HG02852 (cell line): ENCODE results near the gene AP1M1.

Source experiments
- ATAC-seq: cut with Tn5 transposase; IDR thresholded peaks from one replicate; pipeline ENCODE4 v1.9.1; 2021; ENCODE audit warnings: mild to moderate bottlenecking, moderate library complexity; ENCODE audit not compliant: unreplicated experiment

The AP1M1 gene

GRCh38 chr19:16185123-16185767 is 12.5 kb upstream of the AP1M1 start, which contains the start of gene FAM32A:
Gene FAM32A, plus strand, starts transcription at chr19:16185410. Its CDS starts 33 bp downstream, at chr19:16185443.
- peak; percentile 81 for ATAC-seq

DNA sequence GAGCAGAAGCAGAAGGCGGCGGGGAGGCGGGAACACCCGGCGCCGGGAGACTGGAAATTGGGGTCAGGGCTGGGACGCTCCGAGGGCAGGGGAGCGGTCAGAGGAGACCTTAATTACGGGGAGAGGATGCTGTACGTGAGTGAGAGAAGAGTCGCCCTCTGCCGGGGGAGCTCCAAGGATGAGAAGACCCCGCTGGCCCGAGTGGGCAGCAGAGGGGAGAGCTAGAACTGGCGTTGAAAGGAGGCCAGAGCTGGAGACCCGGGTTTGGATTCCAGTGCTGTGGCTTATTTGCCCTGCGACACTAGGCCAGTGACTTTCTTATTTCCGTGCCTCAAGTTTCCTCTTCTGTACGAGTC is 12.0 kb upstream of the AP1M1 start:
- no peak for ATAC-seq

GRCh38 chr19:16188521-16188920 is 9.2 kb upstream of the AP1M1 start:
- ATAC-seq: no peak

DNA sequence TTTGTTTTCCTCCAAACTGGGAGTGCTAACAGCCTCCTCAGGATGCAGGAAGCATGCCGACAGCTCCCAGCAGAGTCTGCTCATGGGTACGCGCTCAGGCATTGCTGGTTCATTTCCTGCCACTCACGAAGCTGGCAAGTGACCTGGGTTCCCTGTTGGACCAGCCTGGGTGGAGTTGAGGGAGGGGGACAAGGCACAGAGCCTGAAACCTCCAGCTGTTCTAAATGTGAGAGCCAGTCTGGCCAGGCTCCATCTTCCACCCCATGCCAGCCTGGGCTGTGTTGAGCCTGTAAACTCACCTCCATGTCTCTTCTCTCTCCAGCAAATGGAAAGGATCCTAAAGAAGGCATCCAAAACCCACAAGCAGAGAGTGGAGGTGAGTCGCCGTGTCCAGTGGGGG is 7.5 kb upstream of the AP1M1 start:
- ATAC-seq: no peak

- ATAC-seq: no peak
Observed at GRCh38 chr19:16190736-16191135, 7.0 kb upstream of the AP1M1 start.

DNA sequence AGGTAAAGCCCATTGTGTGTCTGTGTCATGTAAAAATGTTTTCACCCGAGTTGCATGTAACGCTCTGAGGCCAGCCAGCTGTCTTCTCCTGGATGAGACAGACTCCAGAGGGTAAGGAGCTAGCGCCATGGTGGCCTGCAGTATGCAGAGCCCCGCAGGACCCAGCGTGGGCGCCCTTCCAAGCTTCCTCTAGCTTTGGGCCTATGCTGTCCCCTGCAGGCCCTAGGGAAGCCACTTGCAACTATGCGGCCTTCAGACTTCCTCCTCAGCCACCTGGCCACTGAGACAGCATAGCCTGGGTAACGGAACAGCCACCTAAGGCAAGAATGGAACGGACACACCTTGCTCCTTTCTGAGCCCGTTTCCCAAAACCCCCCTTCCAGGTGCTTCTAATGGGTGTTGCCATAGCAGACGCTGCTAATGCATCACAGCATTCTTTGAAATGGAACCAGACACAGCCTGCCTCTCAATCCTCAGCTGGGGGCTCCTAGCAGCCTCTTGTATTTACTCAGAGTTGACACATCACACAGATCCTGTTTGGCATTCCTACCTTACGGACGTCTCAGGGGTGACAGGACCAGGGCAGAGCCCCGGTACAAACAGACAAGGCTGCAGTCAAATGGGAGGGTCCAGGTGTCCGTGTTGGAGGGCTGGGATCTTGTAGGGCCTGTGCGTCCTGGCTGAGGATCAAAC is 6.3 kb upstream of the AP1M1 start:
- ATAC-seq: no peak

DNA sequence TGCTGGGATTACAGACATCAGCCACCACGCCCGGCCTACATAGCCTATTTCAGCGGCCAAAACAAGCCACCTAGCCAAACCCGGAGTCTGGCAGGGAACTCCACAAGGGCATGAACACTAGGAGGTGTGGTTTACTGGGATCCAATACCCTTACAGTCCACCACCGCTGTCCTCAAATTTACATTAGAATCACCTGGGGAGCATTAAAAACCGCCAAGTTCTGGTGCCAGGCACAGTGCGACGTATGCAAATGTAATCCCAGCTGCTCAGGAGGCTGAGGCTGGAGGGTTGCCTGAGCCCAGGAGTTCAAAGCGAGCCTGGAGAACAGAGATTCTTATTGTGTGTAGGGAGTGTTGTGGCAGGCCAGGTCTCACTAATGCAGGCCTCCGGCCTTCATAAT is 4.2 kb upstream of the AP1M1 start:
- ATAC-seq: no peak

- ATAC-seq: no peak
Observed at GRCh38 chr19:16197188-16197621, 506 bp upstream of the AP1M1 start.

- peak; percentile 4 for ATAC-seq
Observed at GRCh38 chr19:16198370-16198651, 600 bp downstream of the AP1M1 start.

DNA sequence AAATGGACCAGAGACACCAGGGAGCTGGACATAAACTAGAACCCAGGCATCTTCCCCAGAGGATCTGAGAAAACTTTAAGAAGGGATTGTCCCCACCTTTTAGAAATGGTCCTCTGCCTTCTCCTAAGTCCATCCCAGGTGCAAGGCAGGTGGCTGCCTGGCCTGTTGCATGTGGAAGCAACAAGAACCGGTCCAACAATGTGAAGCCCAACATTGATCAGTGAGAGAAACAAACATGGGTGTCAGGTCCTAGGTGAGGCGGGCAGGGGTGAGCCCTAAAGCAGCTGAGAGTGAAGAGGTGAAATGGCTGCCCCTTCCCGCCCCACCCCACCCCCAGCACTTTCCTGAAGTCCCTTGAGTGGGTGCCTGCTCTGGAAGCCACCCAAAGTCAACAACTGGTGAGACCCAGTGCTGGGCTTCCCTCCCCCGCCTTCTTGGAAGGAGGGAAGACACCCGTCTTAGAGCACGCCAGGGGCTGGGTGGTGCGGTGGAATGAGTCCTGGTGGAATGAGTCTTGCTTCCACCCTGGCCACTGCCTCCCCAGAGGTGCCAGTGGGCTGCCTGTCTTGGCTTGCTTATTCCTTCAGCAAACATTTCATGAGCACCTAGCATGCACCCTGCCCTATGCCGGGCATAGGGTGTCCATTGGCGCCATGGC is 1.7 kb downstream of the AP1M1 start:
- no peak for ATAC-seq

DNA sequence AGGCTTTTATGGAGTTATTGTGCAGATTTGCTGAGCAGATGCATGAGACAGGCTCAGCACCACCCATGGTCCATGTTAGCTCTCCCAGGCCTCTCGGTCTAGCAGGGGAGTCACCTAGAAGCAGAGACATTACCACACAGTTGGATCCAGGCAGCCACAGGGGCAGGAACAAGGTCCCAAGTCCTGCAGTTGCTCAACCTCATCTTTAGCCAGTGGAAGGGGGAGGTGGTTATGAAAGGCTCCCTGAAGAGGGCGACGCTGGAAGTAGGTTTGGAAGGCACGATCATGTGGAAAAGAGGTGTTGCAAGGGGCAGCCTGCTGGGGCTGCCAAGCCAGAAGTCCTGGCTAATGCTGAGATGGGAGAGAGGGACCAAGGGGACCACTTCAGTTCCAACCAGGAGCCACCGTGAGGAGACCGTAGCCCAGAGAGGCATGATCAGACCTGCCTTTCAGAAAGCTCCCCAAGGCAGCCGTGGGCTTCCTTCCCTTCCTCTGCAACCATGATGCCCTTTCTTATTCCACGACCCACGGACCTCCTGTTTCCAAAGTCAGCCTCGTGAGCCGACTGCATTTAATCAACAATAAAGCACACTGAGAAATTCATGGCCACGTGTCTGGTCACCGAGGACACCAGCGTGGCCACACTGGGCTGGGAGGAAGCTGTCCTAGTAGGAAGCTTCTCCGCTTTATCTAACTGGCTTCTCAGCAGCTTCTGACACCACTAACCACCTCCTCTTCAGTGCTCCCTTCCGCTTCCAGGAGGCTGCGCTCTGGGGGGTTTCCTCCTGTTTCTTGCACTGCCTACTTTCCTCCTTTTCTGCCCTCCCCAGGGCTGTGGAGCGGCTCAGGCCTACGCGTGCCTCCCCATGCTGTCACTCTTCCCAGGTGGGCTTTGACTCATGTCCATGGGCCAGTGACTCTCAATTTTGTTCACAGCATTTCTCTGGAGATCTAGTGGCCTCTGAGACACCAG is 2.6 kb downstream of the AP1M1 start:
- no peak for ATAC-seq

DNA sequence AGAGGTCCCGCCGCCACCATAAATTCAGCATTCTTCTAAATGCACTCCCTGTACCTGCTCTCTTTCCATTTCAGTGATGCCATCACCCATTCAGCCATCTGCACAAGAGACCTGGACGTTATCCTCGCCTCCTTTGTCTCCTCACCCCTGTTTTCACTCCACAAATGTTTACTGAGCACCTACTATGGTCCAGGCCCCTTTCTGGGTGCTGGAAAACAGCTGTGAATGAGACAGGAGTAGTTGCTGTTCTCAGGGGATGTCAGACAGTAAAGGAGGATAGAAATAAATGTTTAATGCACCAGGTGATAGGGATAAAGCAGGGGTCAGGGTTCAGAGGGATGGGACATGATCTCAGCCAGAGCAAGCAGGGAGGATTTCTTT is 3.3 kb downstream of the AP1M1 start:
- ATAC-seq: no peak

- no peak for ATAC-seq
Observed at GRCh38 chr19:16202320-16203255, 4.9 kb downstream of the AP1M1 start.

DNA sequence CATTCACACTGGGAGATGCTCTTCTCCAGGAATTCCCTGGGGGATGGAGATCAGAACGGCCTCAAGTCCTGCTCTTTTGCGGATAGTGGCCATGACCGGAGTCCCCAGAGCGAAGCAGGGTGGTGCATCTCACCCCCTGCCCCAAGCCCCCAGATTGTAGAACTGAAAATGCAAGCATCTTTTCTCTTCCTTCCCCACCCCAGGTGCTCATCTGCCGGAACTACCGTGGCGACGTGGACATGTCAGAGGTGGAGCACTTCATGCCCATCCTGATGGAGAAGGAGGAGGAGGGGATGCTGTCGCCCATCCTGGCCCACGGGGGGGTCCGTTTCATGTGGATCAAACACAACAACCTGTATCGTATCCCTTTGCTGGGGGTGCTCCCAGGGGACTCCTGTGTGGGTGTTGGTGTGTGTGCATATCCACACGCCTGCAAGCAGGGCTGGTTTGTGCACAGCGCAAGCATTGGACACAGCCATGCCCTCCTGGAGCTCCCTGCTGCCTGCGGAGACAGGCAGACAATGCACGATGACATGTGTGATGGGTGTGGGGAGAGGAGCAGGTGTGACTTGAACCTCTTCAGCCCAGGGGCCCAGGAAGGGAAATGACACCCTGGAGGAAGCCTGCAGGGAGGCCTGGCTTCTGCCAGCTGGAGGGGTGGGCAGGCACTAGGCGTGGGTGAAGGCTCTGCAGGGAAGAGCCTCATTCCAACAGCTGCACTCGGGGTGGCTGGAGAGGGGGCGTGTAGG is 5.7 kb downstream of the AP1M1 start:
- ATAC-seq: no peak

DNA sequence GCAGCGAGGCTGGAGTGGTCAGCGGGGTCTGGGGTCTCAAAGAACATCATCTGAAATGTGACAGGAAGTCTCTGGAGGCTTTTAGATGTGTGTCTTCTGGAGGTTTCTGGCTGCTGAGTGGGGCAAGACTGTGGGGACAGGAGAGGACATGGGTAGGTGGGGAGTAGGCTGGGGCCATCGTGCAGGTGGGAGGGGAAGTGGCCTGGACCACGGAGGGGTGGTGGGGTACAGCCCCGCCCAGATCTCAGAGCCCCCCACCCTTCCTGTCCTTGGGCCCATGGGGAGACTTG is 6.2 kb downstream of the AP1M1 start:
- ATAC-seq: no peak

- ATAC-seq: no peak
Observed at GRCh38 chr19:16205205-16206045, 7.7 kb downstream of the AP1M1 start.

- ATAC-seq: no peak
Observed at GRCh38 chr19:16206046-16206605, 8.4 kb downstream of the AP1M1 start.

- ATAC-seq: no peak
Observed at GRCh38 chr19:16206637-16207036, 8.9 kb downstream of the AP1M1 start.

DNA sequence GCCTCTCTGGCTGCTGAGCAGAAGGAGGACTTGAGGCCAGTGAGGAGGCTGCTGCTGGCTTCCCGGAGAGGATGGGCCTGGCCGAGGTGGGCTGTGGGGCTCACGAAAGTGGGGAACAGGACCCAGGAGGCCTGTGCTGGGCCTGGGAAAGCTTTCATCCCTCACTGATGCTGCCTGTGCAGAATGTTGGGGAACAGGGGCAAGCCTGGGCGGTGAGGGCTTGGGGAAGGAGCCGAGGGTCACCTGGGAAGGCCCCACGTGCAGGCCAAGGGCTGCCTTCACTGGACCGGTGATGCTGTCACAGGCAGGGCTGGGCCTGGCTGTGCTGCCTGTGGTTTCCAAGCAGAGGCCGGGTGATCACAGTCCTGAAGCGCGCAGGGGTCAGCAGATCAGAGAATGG is 9.4 kb downstream of the AP1M1 start:
- no peak for ATAC-seq
